H1 (cell line): Measurements from ENCODE around the gene DRC1.

Experiments used
- BCL11A ChIP-seq, 2 experiments: IDR thresholded peaks; one replicate each; pipeline ENCODE4 v1.6.1; 2011; ENCODE audit warnings: low read depth in 2 of 2, low read length in 2 of 2, mild to moderate bottlenecking in 2 of 2
- POLR2A ChIP-seq, 2 experiments: IDR thresholded peaks; 1 replicate in 1 of 2; 2 replicates in 1 of 2; pipeline ENCODE4 v1.6.1; 2011; ENCODE audit warnings: low read depth in 2 of 2, low read length in 2 of 2, mild to moderate bottlenecking in 2 of 2; ENCODE audit errors: control extremely low read depth in 1 of 2
- RAD21 ChIP-seq, 2 experiments: IDR thresholded peaks in 1 of 2; conservative IDR thresholded peaks in 1 of 2; 2 replicates each; pipeline ENCODE4 v1.6.1; 2011; ENCODE audit warnings: low read depth in 2 of 2, low read length in 2 of 2, improper control_type of control experiment in 1 of 2, inconsistent platforms in 1 of 2, mild to moderate bottlenecking in 1 of 2, moderate library complexity in 1 of 2
- YY1 ChIP-seq: IDR thresholded peaks from 2 replicates; pipeline ENCODE4 v1.6.1; 2011; ENCODE audit warnings: low read depth, mild to moderate bottlenecking, low read length

- TF ChIP-seq YY1 (no peak), BCL11A (IDR thresholded peaks at IDR 0.05; ENCODE audit: low read depth in 2 of 2, low read length in 2 of 2) (no peak), POLR2A (IDR thresholded peaks at IDR 0.05; ENCODE audit: control extremely low read depth in 1 of 2, low read depth in 2 of 2, low read length in 2 of 2) (no peak), RAD21 (IDR thresholded peaks at IDR 0.05 in 1 of 2, conservative IDR thresholded peaks at IDR 0.05 in 1 of 2; ENCODE audit: low read depth in 2 of 2, low read length in 2 of 2) (no peak)
Observed at GRCh38 chr2:26461601-26462023, 59.9 kb downstream of the DRC1 start.
